ENCODE measurements around the gene TPRN.
"Not testable (repeated sequence)": the region's sequence is repeated elsewhere in the genome, so short reads cannot be mapped to it uniquely, and the experiment has no call there.

The TPRN gene

GRCh38 chr9:137243626-137244485 lies 43.3 kb upstream of the TPRN start:
- TF ChIP-seq, protein P1, sequence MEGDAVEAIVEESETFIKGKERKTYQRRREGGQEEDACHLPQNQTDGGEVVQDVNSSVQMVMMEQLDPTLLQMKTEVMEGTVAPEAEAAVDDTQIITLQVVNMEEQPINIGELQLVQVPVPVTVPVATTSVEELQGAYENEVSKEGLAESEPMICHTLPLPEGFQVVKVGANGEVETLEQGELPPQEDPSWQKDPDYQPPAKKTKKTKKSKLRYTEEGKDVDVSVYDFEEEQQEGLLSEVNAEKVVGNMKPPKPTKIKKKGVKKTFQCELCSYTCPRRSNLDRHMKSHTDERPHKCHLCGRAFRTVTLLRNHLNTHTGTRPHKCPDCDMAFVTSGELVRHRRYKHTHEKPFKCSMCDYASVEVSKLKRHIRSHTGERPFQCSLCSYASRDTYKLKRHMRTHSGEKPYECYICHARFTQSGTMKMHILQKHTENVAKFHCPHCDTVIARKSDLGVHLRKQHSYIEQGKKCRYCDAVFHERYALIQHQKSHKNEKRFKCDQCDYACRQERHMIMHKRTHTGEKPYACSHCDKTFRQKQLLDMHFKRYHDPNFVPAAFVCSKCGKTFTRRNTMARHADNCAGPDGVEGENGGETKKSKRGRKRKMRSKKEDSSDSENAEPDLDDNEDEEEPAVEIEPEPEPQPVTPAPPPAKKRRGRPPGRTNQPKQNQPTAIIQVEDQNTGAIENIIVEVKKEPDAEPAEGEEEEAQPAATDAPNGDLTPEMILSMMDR (IDR thresholded peaks at IDR 0.05; ENCODE audit: control insufficient read depth, extremely low read depth, insufficient read depth), result no peak
- H3K4me3 ChIP-seq (ENCODE audit: low read depth, low read length), result no peak overlapping the region
- no peak for DNase-seq (ENCODE audit: low read depth)

DNA sequence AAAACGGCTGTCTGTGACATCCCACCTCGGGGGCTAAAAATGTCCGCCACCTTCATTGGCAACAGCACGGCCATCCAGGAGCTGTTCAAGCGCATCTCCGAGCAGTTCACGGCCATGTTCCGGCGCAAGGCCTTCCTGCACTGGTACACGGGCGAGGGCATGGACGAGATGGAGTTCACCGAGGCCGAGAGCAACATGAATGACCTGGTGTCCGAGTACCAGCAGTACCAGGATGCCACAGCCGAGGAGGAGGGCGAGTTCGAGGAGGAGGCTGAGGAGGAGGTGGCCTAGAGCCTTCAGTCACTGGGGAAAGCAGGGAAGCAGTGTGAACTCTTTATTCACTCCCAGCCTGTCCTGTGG lies 42.7 kb upstream of the TPRN start:
- not testable (repeated sequence) for H3K4me3 ChIP-seq (ENCODE audit: low read depth, low read length); DNase-seq (ENCODE audit: low read depth)

DNA sequence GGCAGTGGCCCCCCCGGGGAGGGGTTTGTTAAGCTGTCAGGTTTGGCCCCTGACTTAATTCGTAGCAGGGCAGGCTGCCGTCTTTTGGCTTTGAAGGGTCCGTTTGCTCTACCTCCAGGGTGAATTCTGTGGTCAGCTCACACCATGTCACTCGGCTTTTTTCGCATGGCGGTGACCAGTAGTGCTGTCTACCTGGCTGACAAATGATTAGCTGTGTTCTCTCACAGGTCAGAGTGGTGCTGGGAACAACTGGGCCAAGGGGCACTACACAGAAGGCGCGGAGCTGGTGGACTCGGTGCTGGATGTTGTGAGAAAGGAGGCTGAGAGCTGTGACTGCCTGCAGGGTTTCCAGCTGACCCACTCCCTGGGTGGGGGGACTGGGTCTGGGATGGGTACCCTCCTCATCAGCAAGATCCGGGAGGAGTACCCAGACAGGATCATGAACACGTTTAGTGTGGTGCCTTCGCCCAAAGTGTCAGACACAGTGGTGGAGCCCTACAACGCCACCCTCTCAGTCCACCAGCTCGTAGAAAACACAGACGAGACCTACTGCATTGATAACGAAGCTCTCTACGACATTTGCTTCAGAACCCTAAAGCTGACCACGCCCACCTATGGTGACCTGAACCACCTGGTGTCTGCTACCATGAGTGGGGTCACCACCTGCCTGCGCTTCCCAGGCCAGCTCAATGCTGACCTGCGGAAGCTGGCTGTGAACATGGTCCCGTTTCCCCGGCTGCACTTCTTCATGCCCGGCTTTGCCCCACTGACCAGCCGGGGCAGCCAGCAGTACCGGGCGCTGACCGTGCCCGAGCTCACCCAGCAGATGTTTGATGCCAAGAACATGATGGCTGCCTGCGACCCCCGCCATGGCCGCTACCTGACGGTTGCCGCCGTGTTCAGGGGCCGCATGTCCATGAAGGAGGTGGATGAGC lies 42.0 kb upstream of the TPRN start:
- DNase-seq (ENCODE audit: low read depth), result no peak
- TF ChIP-seq, protein P1 (IDR thresholded peaks at IDR 0.05; ENCODE audit: control insufficient read depth, extremely low read depth, insufficient read depth), result no peak
- H3K4me3 ChIP-seq (ENCODE audit: low read depth, low read length), result peak overlapping the region; percentile 92

DNA sequence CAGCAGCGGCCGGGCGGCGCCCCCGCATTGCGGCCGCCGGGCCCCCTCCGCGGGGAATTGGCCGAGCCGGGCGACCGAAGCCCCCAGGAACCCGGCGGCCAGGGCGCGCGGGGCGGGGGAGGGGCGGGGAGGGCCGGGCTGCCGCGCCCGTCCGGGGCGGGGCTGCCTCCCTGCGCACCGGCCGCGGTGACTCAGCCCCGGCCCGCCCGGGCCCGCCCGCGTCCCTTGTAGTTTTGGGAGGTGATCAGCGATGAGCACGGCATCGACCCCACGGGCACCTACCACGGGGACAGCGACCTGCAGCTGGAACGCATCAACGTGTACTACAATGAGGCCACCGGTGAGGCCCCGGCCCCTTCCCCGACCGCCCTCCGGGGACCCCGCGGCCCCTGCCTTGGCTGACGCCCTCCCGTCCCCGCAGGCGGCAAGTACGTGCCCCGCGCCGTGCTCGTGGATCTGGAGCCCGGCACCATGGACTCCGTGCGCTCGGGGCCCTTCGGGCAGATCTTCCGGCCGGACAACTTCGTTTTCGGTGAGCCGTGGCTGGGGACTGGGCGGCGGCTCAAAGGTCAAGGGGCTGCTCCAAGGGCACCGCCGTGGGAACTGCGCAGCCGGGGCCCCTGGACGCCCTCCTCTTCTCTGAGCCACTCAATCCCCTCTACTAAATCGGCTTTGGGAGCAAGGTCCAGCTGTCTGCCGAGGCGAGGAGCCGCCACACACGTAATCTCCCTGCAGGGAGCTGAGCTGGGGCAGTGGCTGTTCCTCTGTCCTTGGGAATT lies 41.1 kb upstream of the TPRN start:
- no peak for DNase-seq (ENCODE audit: low read depth)
- TF ChIP-seq, protein P1 (IDR thresholded peaks at IDR 0.05; ENCODE audit: control insufficient read depth, extremely low read depth, insufficient read depth), result no peak
- H3K4me3 ChIP-seq (ENCODE audit: low read depth, low read length), result peak overlapping the region; percentile 92

DNA sequence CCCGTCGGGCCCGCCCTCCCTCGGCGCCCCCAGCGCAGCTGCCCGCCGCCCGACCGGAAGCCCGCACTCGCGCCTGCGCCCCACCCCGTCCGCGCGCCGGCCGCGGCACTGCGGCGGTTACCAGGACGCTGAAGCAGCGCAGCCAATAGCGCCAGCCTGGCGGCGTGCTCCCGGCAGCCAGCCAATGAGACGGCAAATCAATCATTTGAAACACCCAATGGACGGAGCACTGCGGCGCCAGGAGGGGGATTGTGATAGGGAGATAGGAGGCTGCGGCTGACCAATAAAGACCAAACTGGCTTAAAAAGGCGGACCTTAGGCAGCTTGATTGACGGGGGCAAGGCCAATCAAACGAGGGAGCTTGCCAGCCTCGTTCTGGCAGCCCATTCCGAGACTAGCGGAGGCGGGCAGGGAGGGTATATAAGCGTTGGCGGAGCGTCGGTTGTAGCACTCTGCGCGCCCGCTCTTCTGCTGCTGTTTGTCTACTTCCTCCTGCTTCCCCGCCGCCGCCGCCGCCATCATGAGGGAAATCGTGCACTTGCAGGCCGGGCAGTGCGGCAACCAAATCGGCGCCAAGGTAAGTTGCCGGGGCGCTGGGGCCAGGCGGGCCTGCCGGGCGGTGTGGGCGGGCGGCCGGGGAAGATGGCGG lies 40.4 kb upstream of the TPRN start, which contains the start of gene TUBB4B:
TSS of gene TUBB4B (plus strand) at position 447 of the 649 bp plus-strand sequence. CDS start at position 521, 74 bp downstream.
- H3K4me3 ChIP-seq (ENCODE audit: low read depth, low read length), result peak within 1 kb of the TSS; percentile 92
- peak; percentile 100 for DNase-seq (ENCODE audit: low read depth)
- TF ChIP-seq, protein P1 (IDR thresholded peaks at IDR 0.05; ENCODE audit: control insufficient read depth, extremely low read depth, insufficient read depth), result no peak

DNA sequence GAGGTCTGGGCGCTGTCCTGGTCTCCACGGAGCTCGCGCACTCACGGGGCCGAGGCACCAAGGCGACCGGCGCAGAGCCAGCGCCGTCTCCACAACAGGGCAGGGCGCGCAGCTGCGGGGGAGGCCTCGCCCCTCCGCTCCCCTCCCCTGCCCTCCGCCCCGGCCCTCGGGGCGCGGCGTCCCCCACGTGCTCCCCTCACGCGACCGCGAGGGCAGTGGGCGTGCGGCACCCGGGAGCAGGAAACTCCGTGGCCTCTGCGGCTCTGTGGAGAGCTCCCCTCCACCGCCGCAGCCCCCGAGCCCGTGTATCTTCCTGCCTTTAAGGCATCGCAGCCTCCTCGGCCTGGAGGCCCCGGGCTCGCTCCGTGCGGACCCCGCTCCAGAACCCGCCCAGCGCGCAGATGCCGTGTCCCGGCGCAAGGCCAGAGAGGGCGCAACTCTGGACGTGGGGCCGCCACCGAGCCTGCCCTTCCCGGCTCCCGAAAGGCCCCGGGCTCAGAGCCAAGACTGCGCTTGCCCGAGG lies 39.8 kb upstream of the TPRN start:
- H3K4me3 ChIP-seq (ENCODE audit: low read depth, low read length), result peak overlapping the region; percentile 73
- TF ChIP-seq, protein P1 (IDR thresholded peaks at IDR 0.05; ENCODE audit: control insufficient read depth, extremely low read depth, insufficient read depth), result no peak
- no peak for DNase-seq (ENCODE audit: low read depth)

DNA sequence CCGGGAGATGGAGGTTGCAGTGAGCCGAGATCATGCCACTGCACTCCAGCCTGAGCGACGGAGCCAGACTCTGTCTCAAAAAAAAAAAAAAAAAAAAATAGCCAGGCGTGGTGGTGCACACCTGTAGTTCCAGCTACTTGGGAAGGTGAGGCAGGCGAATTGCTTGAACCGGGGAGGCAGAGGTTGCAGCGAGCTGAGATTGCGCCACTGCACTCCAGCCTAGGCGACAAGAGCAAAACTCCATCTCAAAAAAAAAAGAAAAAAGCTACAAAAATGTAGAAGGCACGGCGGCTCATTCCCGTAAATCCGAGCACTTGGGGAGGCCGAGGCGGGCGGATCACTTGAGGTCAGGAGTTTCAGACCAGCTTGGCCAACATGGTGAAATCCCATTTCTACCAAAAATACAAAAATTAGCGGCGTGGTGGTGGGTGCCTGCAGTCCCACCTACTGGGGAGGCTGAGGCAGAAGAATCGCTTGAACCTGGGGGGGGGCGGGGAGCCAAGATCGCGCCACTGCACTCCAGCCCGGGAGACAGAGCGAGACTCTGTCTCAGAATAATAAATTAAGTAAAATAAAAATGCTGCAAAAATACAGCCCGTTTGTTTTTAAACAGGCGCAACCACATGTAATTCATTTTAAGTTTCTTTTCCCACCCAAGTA lies 39.1 kb upstream of the TPRN start:
- DNase-seq (ENCODE audit: low read depth), result not testable (repeated sequence)
- peak overlapping the region; percentile 73 for H3K4me3 ChIP-seq (ENCODE audit: low read depth, low read length)

Data from LNCaP clone FGC (cell line).